COR-L47 (cell line): ENCODE results near the gene RBCK1.
"Not testable (repeated sequence)": the region's sequence is repeated elsewhere in the genome, so short reads cannot be mapped to it uniquely, and the experiment has no call there.

Experiments
- DNase-seq: peaks from one replicate; lab custom pipeline; 2025; lab: John Stamatoyannopoulos, UW

Gene RBCK1

GRCh38 chr20:472889-473292 is 64.8 kb downstream of the RBCK1 start:
- no peak for DNase-seq

- no peak for DNase-seq
Observed at GRCh38 chr20:474581-474980, 66.5 kb downstream of the RBCK1 start.

- DNase-seq, result no peak
Observed at GRCh38 chr20:475463-476357, 67.6 kb downstream of the RBCK1 start.

- DNase-seq, result not testable (repeated sequence)
Observed at GRCh38 chr20:476561-477249, 68.6 kb downstream of the RBCK1 start.

GRCh38 chr20:478010-478948 is 70.2 kb downstream of the RBCK1 start:
- DNase-seq, result no peak

GRCh38 chr20:478949-479429 is 70.9 kb downstream of the RBCK1 start:
- DNase-seq, result peak; percentile 49

GRCh38 chr20:479487-479886 is 71.4 kb downstream of the RBCK1 start:
- no peak for DNase-seq

GRCh38 chr20:480044-480443 is 71.9 kb downstream of the RBCK1 start:
- DNase-seq, result no peak

- no peak for DNase-seq
Observed at GRCh38 chr20:481167-481566, 73.1 kb downstream of the RBCK1 start.
